Embryonic facial prominence (tissue), 1 donor: ENCODE data around the gene PPP2CA.
"Not testable (repeated sequence)": the region's sequence is repeated elsewhere in the genome, so short reads cannot be mapped to it uniquely, and the experiment has no call there.

Source experiments
- DNase-seq: peaks from one replicate; pipeline ENCODE4 v3.0.0-alpha.2; 2016; ENCODE audit errors: extremely low spot score

PPP2CA gene

DNA sequence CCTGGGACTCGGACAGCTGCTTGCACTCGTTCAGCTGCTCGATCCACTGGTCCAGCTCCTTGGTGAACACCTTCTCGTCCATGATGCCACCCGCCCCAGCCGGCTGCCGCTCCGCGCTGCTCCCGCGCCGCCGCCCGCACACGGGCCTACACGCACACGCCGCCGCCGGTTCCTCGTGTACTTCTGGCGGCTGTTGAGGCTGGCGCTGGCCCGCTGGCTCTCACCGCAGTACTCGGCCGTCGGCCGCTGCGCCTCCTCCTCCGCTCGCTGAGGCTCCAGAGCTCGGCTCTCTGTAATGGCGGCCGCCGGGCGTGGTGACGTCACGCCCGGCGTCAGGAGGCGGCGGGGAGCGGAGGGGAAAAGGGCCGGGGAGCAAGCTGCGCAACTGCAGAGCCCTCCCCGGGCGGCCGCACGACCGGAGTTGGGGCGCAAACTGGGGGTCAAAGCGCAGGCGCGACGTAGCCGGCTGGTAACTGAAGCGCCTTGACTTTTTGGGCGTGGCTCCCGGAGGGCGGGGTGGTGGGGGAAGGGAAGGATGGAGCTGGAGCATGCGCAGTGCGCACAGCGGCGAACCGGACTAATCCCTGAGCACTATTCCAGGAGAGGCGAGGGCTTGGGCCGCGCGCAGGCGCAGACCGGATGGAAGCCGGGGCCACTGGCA is at the start of gene PPP2CA:
PPP2CA (minus strand) TSS at position 294 of the 661 bp plus-strand sequence; CDS start at position 82, 212 bp downstream.
- peak; percentile 97 for DNase-seq

DNA sequence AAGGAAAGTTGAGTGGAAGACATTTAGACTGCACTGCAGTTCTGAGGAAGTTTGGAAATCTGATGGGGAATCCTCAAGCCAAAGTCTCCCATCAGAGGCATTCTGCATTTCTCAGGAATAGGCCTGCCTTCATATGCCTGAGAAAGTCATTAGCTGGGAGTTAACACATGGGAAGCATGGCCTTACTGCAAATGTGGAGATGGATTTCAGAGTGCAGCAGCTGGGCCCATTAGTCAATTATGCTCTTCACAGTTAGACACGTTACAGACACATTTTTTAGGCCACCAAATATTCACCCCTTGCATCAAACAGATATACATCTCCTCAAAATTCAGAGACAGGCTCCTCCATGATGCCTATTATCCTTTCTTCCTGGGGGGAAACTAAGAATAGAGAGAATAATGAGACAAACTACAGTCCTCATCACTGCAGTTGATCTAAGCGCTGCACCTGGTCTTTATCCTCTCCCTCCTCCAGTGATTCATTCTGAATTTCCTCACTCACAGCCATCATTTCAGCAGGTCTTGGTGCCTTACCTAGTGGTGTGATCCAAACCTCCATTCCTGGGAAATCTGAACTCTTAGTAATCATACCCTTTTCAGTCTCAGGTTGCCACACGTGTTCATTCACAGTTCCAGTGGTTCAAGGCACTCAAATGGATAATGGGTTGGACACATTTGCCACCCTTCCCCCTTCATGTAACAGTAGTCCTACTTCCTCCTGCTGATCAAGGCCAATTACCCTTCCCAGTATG is 47.9 kb upstream of the PPP2CA start:
- no peak for DNase-seq

DNA sequence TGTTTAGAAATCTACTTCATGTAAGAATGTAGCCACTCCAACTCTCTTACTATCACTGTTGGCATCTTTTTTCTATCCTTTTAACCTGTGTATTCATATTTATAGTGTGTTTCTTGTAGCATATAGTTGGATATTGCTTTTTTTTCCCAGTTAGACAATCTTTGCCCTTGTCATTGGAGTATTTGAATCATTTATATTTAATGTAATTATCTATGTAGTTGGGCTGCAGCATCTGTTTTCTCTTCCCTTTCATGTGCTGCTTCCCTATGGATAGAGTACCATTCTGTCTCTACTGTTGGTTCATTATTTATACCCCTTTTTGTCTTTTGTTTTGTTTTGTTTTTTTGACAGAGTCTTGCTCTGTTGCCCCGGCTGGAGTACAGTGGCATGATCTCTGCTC is 45.2 kb upstream of the PPP2CA start:
- no peak for DNase-seq

DNA sequence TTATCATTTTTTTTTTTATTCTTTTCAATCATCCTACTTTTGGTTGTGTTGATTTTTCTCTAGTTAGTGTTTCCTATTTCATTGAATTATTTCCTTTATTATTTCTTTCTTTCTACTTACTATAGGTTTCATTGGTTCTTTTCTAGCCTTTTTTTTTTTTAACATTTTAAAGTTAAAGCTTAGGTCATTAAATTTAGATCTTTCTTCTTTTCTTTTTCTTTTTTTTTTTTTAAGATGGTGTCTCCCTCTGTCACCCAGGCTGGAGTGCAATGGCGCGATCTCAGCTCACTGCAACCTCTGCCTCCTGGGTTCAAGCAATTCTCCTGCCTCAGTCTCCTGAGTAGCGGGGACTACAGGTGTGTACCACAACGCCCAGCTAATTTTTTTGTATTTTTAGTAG is 43.0 kb upstream of the PPP2CA start:
- no peak for DNase-seq

DNA sequence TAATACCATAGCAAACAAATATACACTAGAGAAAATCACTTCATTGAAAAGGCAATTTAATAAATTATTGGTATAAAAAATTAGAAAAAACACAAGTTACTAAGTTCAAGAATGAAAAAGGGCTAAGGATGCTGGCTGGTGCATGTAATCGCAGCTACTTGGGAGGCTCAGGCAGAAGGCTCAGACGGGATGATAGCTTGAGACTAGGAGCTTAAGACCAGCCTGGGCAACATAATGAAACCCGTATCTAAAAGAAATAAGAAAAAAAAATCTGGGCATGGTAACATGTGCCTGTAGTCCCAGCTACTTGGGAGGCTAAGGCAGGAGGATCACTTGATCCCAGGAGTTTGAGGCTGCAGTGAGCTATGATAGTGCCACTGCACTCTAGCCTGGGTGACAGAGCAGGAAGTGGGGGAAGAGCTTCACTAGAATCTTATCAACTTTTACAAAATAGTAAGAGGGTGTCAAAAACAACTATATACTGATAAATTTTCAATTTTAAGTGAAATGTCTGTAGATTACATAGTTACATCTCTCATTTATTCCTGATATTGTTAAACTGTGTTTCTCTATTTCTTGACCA is 42.2 kb upstream of the PPP2CA start:
- DNase-seq, result no peak

DNA sequence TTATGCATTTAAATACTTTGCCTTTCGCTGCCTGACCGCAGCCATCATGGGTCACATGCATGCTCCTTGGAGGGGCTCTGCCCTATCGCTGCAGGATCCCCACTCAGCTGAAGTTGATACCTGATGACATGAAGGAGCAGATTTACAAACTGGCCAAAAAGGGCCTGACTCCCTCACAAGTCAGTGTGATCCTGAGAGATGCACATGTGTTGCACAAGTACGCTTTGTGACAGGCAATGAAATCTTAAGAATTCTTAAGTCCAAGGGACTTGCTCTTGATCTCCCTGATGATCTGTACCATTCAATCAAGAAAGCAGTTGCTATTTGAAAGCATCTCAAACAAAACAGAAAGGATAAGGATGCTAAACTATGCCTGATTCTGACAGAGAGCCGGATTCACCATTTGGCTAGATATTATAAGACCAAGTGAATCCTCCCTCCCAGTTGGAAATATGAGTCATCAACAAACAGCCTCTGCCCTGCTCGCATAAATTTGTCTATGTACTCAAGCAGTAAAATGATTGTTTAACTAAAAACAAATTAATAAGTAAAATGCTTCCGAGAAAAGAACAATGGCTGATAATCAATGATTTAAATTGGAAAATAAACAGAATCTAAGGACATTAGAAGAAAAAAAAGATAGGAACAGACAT is 41.6 kb upstream of the PPP2CA start:
- no peak for DNase-seq

DNA sequence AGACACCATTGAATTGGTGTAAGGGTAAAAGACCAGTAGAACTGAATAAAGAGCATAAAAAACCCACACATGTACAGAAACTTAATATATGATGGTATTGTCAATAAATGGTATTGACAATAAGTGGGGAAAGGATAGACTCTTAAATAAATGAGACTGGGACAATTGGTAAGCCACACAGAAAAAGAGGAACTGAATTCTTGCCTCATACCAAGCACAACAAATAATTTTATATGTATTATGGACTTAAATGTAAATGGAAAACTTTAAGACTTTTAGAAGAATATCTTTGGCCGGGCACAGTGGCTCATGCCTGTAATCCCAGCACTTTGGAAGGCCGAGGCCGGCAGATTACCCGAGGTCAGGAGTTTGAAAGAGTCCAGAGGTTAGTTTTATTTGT is 37.9 kb upstream of the PPP2CA start:
- DNase-seq, result no peak

DNA sequence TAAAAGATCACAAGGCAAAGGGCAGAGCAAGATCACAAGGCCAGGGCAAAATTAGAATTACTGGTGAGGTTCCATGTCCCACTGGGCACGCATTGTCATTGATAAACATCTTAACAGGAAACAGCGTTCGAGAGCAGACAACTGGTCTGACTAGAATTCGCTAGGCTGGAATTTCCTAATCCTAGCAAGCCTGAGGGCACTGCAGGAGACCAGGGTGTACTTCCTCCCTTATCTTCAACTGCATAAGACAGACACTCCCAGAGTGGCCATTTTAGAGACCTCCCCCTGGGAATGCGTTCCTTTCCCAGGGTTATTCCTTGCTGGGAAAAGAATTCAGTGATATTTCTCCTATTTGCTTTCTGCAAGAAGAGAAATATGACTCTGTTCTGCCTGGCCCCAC is 36.8 kb upstream of the PPP2CA start:
- not testable (repeated sequence) for DNase-seq

DNA sequence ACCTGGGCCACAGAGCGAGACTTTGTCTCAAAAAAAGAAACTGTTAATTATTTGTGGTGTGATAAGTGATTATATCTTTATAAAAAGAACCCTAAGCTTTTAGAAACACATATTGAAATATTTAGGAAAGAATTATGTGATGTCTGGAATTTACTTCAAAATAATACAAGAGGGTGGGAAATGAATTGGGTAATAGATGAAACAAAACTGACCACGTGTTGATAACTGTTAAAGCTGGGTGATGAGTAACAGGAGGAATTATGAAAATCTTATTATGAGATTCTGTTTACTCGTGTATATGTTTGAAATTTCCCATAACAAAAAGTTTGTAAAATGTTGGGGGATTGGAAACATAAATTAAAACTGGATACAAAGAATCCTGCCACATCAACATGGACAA is 33.0 kb upstream of the PPP2CA start:
- no peak for DNase-seq

DNA sequence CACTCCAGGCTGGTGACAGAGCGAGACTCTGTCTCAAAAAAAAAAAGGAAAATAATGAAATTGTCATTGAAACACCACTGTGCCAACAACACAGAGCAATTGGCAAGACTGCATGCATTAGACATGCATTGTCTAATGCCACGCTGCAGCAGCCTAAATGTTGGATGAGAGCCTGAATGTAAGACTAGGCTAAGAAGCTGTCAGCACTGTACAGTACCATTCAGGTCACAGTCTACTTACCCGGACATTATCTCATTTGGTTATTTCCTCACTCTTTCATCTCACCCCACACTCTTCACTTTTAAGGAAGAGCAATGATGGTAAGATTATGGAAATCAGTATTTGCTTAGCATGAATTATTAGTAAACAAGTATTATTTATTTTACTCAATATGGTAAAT is 31.3 kb upstream of the PPP2CA start:
- no peak for DNase-seq

DNA sequence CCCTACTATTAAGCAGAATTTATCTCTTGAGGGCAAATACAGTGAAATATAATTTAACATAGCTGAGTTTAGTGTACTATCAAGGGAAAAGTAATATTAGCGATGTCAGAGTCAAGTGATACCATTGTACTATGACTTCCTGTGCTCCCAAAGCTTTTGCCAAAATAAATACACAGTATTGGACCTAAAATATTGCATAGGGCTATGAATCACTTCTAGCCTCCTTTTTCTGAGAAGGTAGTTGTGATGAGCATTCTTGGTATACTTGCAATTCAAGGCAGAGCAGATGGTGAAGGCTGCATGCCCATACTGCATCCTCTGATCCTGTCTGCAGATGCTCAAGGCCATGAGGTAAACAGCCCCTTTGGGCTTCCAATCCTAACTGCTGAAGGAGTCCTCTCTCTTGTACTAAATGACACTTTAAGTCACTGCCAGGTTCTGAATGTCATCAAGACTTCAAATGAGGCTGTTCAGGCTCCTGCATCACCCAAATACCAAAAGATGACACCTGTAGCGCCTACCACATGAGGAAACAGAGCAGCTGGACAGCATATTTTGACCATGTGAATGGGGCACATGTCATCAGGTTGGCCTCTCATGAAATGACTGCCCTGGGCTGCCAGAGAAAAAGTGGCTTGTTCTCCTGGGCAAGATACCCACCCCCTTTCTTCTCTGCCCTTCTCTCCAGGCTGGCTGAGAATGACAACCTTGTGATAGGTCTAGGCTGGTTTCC is 29.7 kb upstream of the PPP2CA start:
- DNase-seq, result no peak

DNA sequence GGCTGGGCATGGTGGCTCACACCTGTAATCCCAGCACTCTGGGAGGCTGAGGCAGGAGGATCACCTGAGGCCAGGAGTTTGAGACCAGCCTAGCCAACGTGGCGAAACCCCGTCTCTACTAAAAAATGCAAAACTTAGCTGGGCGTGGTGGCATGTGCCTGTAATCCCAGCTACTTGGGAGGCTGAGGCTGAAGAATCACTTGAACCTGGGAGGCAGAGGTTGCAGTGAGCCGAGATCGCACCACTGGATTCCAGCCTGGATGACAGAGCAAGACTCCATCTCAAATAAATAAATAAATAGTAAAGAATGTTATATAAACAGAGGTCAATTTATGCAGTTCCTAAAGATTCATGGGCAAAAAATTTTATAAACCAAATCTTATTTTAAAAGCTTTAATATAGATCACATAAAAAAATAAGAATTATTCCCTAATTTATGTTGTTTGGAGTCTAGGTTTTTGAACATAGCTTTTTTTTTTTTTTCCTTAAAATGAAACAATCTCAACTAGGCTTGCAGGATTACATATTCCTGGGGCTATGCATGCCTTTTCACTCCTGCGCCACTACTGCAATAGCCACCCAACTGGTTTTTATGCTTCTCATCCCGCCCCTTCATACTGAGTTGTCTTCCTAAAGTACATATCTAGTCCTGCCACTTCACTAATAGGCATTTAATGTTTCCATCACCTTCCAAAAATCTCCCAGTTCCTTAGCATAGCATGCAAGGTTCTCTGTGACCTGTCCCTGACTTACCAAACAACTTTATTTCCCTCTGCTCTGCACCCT is 27.7 kb upstream of the PPP2CA start:
- not testable (repeated sequence) for DNase-seq

DNA sequence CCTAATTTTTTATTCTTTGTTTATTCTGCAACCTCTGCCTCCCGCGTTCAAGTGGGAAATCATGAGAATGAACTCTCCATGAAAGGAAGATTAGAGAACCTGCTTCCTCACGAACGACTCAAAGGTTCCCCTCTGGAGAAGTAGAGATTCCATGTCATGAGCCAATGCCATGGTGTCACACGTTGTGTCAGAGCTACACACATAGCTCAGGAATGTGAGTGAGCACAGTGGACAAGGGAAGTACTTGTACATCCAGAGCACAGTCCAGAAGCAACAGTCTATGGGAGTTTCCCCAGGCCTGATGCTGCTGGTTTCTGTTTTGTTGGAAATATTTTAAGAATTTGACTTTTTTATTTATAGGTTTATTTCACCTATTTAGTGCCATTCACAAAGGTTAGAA is 26.8 kb upstream of the PPP2CA start:
- DNase-seq, result no peak

DNA sequence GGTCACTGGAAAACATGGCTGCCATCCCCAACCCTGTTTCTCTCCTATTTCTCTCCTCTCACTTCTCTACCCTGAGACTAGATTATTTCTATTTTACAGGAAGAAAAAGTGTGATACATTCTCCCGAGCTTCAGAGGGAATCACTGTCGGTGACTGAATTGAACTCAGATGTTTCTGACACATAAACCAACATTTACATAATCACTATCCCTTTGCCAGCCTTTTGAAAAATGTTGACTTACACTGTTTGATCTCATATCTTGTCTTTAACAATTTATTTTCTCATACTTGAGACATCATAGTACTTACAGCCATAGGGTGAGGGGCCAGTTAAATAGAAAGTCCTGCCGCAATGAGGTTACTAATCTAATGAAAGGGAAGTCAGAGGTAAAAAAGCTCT is 25.1 kb upstream of the PPP2CA start:
- no peak for DNase-seq

DNA sequence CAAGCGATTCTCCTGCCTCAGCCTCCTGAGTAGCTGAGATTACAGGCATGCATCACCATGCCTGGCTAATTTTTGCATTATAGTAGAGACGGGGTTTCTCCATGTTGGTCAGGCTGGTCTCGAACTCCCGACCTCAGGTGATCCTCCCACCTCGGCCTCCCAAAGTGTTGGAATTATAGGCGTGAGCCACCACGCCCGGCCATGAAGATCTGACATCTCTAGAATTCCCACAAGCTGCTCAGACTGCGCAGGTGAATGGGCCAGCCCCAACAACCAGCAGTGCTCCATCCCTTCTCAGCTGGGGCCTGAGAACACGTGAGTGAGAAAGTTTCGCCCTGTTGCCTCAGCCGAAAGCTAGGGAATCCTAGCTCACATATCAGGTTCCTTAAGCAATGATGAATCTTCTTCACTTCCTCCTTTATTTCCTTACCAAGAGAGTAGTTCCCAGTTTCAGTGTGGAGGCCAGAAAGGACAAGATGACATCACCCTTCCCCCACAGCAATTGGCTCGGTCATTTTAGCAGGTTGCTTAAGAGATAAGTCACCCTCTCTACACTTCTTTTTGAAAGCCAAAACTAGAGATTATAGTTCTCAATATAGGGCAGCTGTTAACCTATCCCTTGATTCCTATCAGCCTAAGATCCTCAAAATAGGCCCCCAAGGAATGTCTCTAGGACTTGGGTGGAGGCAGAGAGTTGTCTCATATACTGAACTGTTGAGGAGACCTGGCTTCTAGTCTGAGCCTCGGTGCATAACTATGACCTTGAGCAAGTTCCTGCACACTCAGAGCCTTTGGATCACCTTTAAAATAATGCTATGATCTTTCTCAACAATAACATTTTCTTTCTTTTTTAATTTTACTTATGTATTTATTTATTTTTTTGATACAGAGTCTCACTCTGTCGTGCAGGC is 23.9 kb upstream of the PPP2CA start:
- no peak for DNase-seq

DNA sequence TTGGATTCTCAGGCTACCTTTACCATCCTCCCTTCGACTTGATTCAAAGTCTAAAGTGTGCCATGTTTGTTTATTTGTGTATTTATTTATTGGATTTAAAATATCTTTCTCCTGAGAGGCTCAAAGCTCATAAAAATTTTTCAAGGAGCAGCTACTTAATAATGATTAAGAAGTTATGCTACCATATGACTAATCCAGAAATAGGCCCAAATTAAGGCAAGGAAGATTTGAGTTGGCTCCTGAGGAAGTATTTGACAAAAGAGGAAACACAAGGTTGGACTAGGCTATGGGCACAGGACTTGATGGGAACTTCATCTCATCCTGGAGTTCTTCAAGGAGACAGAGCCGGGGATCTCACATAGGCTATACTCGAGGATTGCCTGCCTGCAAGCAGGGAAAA is 22.4 kb upstream of the PPP2CA start:
- no peak for DNase-seq

DNA sequence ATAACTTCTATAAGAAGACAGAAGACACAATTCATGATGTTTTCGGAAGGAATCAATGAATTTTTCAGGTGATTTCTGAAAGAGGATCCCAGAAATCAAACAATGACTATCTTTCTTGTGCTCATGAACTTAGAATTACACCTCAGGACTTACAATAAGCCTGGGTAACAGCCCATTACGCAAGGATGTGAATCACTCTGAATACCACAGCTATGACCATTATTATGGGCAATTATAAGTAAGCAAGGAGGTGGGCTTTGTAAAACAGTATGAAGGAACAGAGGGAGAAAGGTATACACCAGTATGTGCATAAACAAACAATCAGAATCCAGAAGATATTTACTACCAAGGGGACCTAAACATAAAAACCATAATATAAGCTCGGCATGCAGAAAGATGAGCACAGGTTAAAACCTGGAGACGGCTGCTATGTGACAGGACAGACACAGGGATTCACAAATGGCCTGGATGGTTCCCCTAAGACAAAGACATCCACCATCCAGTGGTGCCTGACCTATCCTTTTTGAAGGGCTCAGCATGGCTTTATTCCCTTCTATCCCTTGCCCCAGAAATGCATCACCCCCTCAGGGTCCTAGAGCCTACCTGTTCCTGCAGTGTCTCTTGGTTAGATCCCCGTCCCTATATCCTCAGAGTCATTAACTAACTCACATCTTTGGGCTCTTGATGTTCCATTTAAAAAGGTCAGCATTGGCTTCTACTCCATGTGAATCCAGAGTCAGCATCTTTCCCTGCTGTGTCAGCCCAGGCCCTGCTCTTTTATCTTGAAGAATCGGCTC is 21.8 kb upstream of the PPP2CA start:
- DNase-seq, result no peak

DNA sequence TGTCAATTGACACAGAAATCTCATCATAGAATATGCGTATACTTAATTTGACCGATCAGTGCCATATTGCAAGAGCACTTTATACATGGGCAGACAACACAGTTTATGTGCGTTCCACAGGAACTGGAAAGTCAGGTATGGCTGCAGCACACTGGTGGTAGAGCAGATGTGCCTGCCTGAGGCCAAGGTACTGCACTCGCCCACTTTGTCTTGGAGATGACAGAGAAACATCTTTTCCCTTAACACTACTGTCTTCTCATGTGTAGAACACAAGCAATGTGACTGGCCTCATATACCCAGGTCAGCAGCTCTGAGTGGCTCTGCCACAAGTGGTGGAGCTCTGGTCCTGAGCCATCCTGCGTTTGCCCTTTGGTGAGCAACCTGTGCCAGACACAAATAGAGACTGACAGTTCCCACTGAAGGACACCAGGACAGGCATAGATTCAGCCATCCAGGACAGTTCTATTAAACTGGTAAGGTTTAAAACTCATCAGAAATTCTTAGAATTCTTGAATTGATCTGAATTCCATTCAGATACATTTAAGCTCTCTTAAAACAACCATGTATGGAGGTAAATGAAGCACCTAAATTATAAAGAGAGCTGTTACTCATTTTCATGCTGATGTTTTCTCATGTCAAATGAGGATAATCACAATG is 21.0 kb upstream of the PPP2CA start:
- DNase-seq, result no peak

DNA sequence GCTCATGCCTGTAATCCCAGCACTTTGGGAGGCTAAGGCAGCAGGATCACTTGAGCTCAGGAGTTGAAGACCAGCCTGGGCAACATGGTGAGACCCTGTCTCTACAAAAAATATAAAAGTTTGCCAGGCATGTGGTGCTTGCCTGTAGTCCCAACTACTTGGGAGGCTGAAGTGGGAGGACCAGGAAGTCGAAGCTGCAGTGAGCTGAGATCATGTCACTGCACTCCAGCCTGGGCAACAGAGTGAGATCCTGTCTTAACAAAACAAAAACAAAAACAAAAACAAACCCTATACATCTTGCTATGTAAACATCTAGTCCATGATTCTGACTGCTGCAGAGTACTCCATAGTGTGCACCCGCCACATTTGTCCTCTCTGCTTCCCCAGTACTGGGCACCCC is 19.8 kb upstream of the PPP2CA start:
- DNase-seq, result no peak
